Endothelial cell (in vitro differentiated cells): ENCODE results near the gene SLC16A3. TPM values are rescaled to one million over a fixed set of nuclear protein-coding genes. Genes with fewer than 3 reads are reported as not detected.

Source experiments
- DNase-seq: peaks from one replicate; pipeline ENCODE4 v3.0.0; 2021; ENCODE audit warnings: low spot score
- H3K27ac Mint-ChIP-seq: one replicate; pipeline ENCODE4 v1.8.0; 2021; ENCODE audit warnings: mixed read lengths, inconsistent platforms; ENCODE audit not compliant: unreplicated experiment
- H3K27me3 Mint-ChIP-seq: one replicate; pipeline ENCODE4 v1.8.0; 2021; ENCODE audit warnings: mild to moderate bottlenecking, moderate library complexity, mixed read lengths, inconsistent platforms; ENCODE audit not compliant: unreplicated experiment
- H3K36me3 Mint-ChIP-seq: one replicate; pipeline ENCODE4 v1.8.0; 2021; ENCODE audit warnings: mild to moderate bottlenecking, low read depth, mixed read lengths, inconsistent platforms; ENCODE audit not compliant: unreplicated experiment
- H3K4me1 Mint-ChIP-seq: one replicate; pipeline ENCODE4 v1.8.0; 2021; ENCODE audit warnings: mild to moderate bottlenecking, mixed read lengths, inconsistent platforms; ENCODE audit not compliant: unreplicated experiment
- H3K4me3 Mint-ChIP-seq: one replicate; pipeline ENCODE4 v1.8.0; 2021; ENCODE audit warnings: mild to moderate bottlenecking, mixed read lengths, inconsistent platforms; ENCODE audit not compliant: unreplicated experiment
- H3K9me3 Mint-ChIP-seq: one replicate; pipeline ENCODE4 v1.8.0; 2021; ENCODE audit warnings: mixed read lengths, inconsistent platforms; ENCODE audit not compliant: unreplicated experiment
- total RNA-seq: library from RNA; stranded (reverse); fragmentation: NEBNext Ultra II Directional; extraction: Animal tissue kit (Norgen Biotek cat#: 25700); gene quantifications from one replicate; pipeline ENCODE4 v1.2.1, GENCODE V29; 2021; ENCODE audit not compliant: unreplicated experiment
- TF ChIP-seq, protein P1 (sequence below): fragments of 200-600 bp; sonication (generic); IDR thresholded peaks from one replicate; pipeline ENCODE4 v1.5.0; 2021; ENCODE audit warnings: antibody characterized with exemption; ENCODE audit not compliant: unreplicated experiment

The SLC16A3 gene
- total RNA-seq, 1 donor from 2014 or later: 76.2 TPM

DNA sequence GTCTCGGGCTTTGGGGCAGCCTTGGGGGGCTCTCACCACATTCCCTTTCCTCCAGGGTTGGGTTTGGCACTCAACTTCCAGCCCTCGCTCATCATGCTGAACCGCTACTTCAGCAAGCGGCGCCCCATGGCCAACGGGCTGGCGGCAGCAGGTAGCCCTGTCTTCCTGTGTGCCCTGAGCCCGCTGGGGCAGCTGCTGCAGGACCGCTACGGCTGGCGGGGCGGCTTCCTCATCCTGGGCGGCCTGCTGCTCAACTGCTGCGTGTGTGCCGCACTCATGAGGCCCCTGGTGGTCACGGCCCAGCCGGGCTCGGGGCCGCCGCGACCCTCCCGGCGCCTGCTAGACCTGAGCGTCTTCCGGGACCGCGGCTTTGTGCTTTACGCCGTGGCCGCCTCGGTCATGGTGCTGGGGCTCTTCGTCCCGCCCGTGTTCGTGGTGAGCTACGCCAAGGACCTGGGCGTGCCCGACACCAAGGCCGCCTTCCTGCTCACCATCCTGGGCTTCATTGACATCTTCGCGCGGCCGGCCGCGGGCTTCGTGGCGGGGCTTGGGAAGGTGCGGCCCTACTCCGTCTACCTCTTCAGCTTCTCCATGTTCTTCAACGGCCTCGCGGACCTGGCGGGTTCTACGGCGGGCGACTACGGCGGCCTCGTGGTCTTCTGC is 8.4 kb downstream of the SLC16A3 start:
- TF ChIP-seq, protein P1, sequence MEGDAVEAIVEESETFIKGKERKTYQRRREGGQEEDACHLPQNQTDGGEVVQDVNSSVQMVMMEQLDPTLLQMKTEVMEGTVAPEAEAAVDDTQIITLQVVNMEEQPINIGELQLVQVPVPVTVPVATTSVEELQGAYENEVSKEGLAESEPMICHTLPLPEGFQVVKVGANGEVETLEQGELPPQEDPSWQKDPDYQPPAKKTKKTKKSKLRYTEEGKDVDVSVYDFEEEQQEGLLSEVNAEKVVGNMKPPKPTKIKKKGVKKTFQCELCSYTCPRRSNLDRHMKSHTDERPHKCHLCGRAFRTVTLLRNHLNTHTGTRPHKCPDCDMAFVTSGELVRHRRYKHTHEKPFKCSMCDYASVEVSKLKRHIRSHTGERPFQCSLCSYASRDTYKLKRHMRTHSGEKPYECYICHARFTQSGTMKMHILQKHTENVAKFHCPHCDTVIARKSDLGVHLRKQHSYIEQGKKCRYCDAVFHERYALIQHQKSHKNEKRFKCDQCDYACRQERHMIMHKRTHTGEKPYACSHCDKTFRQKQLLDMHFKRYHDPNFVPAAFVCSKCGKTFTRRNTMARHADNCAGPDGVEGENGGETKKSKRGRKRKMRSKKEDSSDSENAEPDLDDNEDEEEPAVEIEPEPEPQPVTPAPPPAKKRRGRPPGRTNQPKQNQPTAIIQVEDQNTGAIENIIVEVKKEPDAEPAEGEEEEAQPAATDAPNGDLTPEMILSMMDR: no peak
- peak; percentile 3 for DNase-seq
- Mint-ChIP-seq H3K4me1 (peaks cover 6% of the 10 kb centered on the region), H3K27me3 (peaks cover 10% of the 10 kb centered on the region), H3K4me3 (no peak overlapping the region), H3K27ac (no peak overlapping the region), H3K36me3 (no peaks in the 10 kb centered on the region), H3K9me3 (no peaks in the 10 kb centered on the region)

DNA sequence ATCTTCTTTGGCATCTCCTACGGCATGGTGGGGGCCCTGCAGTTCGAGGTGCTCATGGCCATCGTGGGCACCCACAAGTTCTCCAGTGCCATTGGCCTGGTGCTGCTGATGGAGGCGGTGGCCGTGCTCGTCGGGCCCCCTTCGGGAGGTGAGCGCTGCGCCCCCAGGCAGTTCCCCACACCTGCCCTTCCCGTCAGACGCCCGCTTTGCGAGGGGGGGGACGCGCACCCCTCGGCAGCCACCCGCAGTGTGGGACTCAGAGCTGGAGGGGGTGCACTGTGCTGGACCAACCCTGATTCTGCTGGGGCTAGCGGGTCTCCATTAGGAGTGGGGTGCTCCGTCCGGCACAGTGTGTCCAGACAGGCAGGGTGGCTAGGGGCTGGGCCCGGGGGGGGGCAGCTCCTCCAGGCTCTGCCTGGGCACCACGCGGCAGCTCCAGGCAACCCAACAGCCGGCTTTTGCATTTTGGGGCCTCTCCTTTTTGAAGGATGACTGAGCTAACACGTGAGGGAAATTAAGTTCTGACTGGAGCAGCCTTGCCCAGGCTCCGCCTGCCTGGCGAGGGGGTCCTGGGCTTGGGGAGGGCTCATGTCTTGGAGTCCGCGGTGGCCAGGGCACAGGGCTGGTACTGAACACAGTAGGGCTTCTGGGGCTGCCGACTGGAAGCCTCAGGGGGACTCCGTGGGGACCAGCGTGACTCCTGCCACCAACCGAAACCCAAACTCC is 9.1 kb downstream of the SLC16A3 start:
- Mint-ChIP-seq H3K4me3 (no peak overlapping the region), H3K27me3 (peaks cover 10% of the 10 kb centered on the region), H3K4me1 (peaks cover 6% of the 10 kb centered on the region), H3K27ac (no peak overlapping the region), H3K36me3 (peaks cover 5% of the 10 kb centered on the region), H3K9me3 (no peaks in the 10 kb centered on the region)
- TF ChIP-seq, protein P1: no peak
- peak; percentile 7 for DNase-seq

DNA sequence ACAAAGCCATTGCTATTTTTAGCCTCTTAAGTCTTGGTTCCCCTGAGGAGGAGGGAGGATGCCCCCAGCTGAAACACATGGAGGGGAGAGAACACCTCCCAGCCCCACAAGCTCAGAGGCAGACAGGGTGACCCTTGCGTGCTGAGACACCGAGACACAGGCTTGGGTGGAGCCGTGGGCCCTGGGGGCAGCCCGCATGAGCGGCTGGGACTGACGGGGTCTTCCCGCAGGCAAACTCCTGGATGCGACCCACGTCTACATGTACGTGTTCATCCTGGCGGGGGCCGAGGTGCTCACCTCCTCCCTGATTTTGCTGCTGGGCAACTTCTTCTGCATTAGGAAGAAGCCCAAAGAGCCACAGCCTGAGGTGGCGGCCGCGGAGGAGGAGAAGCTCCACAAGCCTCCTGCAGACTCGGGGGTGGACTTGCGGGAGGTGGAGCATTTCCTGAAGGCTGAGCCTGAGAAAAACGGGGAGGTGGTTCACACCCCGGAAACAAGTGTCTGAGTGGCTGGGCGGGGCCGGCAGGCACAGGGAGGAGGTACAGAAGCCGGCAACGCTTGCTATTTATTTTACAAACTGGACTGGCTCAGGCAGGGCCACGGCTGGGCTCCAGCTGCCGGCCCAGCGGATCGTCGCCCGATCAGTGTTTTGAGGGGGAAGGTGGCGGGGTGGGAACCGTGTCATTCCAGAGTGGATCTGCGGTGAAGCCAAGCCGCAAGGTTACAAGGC is 9.8 kb downstream of the SLC16A3 start:
- H3K27me3 Mint-ChIP-seq: peaks cover 10% of the 10 kb centered on the region

DNA sequence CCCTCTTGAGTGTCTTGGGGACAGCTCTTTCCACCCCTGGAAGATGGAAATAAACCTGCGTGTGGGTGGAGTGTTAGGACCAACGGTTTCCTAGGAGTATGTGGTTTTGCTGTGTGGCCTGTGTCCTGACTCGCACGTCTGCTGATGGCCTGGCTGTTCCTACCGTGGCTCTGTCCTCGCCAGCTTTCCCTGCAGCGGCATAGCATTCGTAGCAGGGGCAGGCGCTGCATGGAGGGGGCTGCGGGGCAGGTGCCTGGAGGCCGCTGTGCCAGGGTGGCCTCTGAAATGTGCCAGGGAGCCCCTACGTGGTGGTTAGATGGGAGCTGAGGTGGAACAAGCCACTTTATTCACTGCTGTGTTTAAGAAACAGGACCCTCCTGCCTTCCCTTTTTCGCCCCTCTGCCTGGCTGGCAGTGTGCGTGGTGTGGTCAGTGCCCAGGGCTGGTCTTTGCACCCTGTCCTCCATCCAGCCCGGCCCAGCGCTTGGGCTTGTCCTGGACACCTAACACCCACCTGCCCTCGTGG is 10.6 kb downstream of the SLC16A3 start:
- Mint-ChIP-seq H3K27me3 (peaks cover 15% of the 10 kb centered on the region), H3K9me3 (no peaks in the 10 kb centered on the region), H3K4me1 (peaks cover 10% of the 10 kb centered on the region)

More for the DNA sequence above, 9.8 kb downstream of the SLC16A3 start:
- TF ChIP-seq, protein P1: no peak
- no peaks in the 10 kb centered on the region for H3K9me3 Mint-ChIP-seq
- H3K27ac Mint-ChIP-seq: no peak overlapping the region
- no peak overlapping the region for H3K4me3 Mint-ChIP-seq
- peaks cover 12% of the 10 kb centered on the region for H3K36me3 Mint-ChIP-seq
- peaks cover 4% of the 10 kb centered on the region for H3K4me1 Mint-ChIP-seq
- peak; percentile 3 for DNase-seq

More for the DNA sequence above, 10.6 kb downstream of the SLC16A3 start:
- DNase-seq: no peak
- no peak overlapping the region for H3K27ac Mint-ChIP-seq
- TF ChIP-seq, protein P1: no peak
- no peak overlapping the region for H3K4me3 Mint-ChIP-seq
- H3K36me3 Mint-ChIP-seq: peaks cover 20% of the 10 kb centered on the region
